SU-DHL-6 (cell line): ENCODE measurements around the gene FAM227A.
A peak's percentile ranks its signal among the peaks of the same experiment; 100 is the strongest.

ENCODE experiments used
- H2AFZ ChIP-seq: fragments of 200-600 bp; sonication (generic); 2 replicates; pipeline ENCODE4 v1.6.1; 2014; ENCODE audit warnings: low read depth, mild to moderate bottlenecking, moderate library complexity, mixed read lengths, antibody characterized with exemption, low read length; ENCODE audit not compliant: severe bottlenecking
- H3F3A ChIP-seq: fragments of 200-600 bp; shearing (Covaris generic); 2 replicates; pipeline ENCODE4 v1.6.0; 2016; ENCODE audit warnings: antibody characterized with exemption, mild to moderate bottlenecking; ENCODE audit not compliant: insufficient read depth
- H3K27ac ChIP-seq: fragments of 200-600 bp; sonication (generic); 2 replicates; pipeline ENCODE4 v1.5.1; 2016; ENCODE audit warnings: low read depth, mild to moderate bottlenecking, low read length, moderate library complexity, mixed read lengths
- H3K27me3 ChIP-seq: fragments of 200-600 bp; sonication (generic), shearing (Covaris generic); 2 replicates; pipeline ENCODE4 v1.6.0; 2014; ENCODE audit warnings: mild to moderate bottlenecking, low read length
- H3K36me3 ChIP-seq: fragments of 200-600 bp; sonication (generic); 2 replicates; pipeline ENCODE4 v1.6.1; 2014; ENCODE audit warnings: mild to moderate bottlenecking, low read length, mixed read lengths
- H3K4me2 ChIP-seq: fragments of 300-600, 200-600 bp; shearing (Covaris generic), sonication (generic); 2 replicates; pipeline ENCODE4 v1.6.0; 2014; ENCODE audit warnings: low read length, low read depth, mild to moderate bottlenecking; ENCODE audit not compliant: poor library complexity, severe bottlenecking
- H3K4me3 ChIP-seq: fragments of 200-600 bp; sonication (generic); 2 replicates; pipeline ENCODE4 v1.5.1; 2014; ENCODE audit warnings: antibody characterized with exemption, low read length, mild to moderate bottlenecking, mixed read lengths; ENCODE audit not compliant: insufficient read depth, poor library complexity, severe bottlenecking
- H3K79me2 ChIP-seq: fragments of 200-600 bp; sonication (generic); 2 replicates; pipeline ENCODE4 v1.6.1; 2014; ENCODE audit warnings: mild to moderate bottlenecking, low read length, moderate library complexity; ENCODE audit not compliant: insufficient read depth
- H3K9ac ChIP-seq: fragments of 200-600 bp; sonication (generic); 2 replicates; pipeline ENCODE4 v1.7.0; 2014; ENCODE audit warnings: mild to moderate bottlenecking, low read length
- H3K9me2 ChIP-seq: fragments of 200-600 bp; sonication (generic); replicated peaks from 2 replicates; pipeline ENCODE4 v1.6.1; 2014; ENCODE audit warnings: low read length; ENCODE audit not compliant: insufficient read depth
- H3K9me3 ChIP-seq: fragments of 200-600 bp; sonication (generic); 2 replicates; pipeline ENCODE4 v1.6.1; 2014; ENCODE audit warnings: low read length, mixed read lengths; ENCODE audit not compliant: insufficient read depth
- H4K20me1 ChIP-seq: fragments of 200-600 bp; sonication (generic); 2 replicates; pipeline ENCODE4 v1.6.1; 2014; ENCODE audit warnings: low read depth, mild to moderate bottlenecking, antibody characterized with exemption, low read length, moderate library complexity, mixed read lengths
- EZH2phosphoT487 ChIP-seq: fragments of 200-600 bp; sonication (generic), shearing (Covaris generic); conservative IDR thresholded peaks from 2 replicates; pipeline ENCODE4 v1.6.1; 2018; ENCODE audit warnings: mild to moderate bottlenecking, antibody characterized with exemption, low read length, moderate library complexity, mixed read lengths
- TF ChIP-seq, protein P1 (sequence below): fragments of 200-600 bp; sonication (generic); IDR thresholded peaks from one replicate; pipeline ENCODE4 v1.5.1; 2017; ENCODE audit warnings: antibody characterized with exemption, mild to moderate bottlenecking, low read length, moderate library complexity; ENCODE audit not compliant: insufficient read depth, poor library complexity, severe bottlenecking

The FAM227A gene

DNA sequence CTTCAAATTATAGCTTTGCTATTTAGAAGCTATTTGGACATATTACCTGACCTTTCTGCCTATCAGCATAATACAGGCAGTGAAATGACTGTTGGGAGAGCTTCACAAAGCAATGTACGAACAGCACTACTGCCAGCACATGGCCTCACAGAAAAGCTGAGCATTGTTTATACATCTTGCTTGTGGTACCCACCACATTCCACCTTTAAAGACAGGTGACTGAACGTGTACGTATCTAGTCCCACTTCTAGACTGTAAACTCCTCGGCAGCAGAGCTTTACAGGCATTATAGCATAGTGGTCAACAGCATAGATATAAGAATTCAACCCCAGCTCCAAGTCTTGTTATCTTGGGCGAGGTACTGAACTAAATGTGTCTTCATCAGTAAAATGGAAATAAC, 43.0 kb upstream of the FAM227A start:
- Histone ChIP-seq H3K9ac (peak overlapping the region; percentile 98), H3K9me3 (no peaks in the 10 kb centered on the region), H2AFZ (no peak overlapping the region), H3K27me3 (no peaks in the 10 kb centered on the region), H3F3A (peaks cover 8% of the 10 kb centered on the region; the same call in 1 of the 2 replicates), H3K4me2 (peak overlapping the region; percentile 100), H3K9me2 (no peaks in the 10 kb centered on the region), H3K4me3 (peak overlapping the region; percentile 89), H3K27ac (peak overlapping the region; percentile 73; the same call in 1 of the 2 replicates), H4K20me1 (no peaks in the 10 kb centered on the region), H3K79me2 (peaks cover 50% of the 10 kb centered on the region), H3K36me3 (no peaks in the 10 kb centered on the region)
- TF ChIP-seq EZH2phosphoT487 = no peak
- TF ChIP-seq, protein P1, sequence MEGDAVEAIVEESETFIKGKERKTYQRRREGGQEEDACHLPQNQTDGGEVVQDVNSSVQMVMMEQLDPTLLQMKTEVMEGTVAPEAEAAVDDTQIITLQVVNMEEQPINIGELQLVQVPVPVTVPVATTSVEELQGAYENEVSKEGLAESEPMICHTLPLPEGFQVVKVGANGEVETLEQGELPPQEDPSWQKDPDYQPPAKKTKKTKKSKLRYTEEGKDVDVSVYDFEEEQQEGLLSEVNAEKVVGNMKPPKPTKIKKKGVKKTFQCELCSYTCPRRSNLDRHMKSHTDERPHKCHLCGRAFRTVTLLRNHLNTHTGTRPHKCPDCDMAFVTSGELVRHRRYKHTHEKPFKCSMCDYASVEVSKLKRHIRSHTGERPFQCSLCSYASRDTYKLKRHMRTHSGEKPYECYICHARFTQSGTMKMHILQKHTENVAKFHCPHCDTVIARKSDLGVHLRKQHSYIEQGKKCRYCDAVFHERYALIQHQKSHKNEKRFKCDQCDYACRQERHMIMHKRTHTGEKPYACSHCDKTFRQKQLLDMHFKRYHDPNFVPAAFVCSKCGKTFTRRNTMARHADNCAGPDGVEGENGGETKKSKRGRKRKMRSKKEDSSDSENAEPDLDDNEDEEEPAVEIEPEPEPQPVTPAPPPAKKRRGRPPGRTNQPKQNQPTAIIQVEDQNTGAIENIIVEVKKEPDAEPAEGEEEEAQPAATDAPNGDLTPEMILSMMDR = no peak

DNA sequence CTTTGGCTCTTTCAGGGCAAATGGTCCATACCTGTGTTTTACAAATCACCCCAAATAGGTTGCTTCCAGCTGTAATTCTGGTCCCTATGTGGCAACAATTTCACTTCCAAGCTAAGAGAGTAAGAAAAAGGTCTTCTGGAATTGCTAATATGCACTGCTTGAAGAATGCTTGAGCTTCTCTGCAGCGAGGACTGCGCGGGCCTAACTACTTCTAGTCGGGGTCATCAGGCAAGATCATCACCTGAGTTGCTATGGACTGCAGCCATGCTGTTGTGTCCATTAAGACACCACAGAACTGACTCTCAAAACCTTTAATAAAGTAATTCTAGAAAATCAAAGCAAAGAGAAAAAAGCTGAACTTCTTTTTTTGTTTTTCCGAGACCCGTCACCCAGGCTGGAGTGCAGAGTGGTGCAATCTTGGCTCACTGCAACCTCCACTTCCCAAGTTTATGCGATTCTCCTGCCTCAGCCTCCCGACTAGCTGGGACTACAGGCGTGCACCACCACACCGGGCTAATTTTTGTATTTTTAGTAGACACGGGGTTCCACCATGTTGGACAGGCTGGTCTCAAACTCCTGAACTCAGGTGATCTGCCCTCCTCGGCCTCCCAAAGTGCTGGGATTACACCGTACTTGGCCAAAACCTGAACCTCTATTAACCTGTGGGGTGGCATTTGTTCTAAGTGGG, 42.4 kb upstream of the FAM227A start:
- Histone ChIP-seq H3K79me2 (peaks cover 50% of the 10 kb centered on the region), H3K9ac (peak overlapping the region; percentile 98), H3F3A (peaks cover 8% of the 10 kb centered on the region; the same call in 1 of the 2 replicates), H4K20me1 (no peaks in the 10 kb centered on the region), H3K36me3 (no peaks in the 10 kb centered on the region), H3K4me2 (peak overlapping the region; percentile 100), H3K9me2 (no peaks in the 10 kb centered on the region), H2AFZ (no peak overlapping the region), H3K9me3 (no peaks in the 10 kb centered on the region), H3K27me3 (no peaks in the 10 kb centered on the region), H3K4me3 (peak overlapping the region; percentile 89), H3K27ac (no peak overlapping the region)
- TF ChIP-seq, protein P1 = no peak
- no peak for TF ChIP-seq EZH2phosphoT487

DNA sequence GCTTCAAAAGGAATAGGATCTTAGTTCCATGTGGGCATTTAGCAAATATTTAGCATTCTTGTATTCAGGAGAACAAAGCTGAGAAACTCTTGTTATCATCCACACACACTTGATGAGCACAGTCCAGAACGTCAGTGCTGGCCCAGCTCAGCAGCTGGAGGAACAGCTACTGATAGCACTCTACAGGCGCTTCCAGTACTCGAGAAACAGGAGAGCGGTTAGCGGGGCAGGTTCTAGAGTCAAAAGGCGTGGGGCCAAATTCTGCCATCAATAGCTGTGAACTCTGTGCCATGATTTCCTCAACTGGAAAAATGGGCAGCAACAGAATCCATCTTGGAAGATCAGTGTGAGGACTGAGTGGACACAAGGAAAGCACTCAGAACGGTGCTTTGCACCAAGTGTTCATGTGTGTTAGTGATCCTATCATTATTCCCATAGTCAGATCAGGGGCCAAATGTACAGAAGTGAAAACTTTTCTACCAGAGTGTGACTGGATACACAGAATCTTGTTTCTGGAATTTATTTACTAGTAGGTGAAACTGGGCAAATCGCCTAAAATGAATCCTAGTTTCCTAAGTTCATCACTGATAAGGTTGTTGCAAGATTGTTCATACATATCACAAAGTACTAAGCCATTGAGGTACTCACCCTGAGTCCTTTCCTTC, 41.4 kb upstream of the FAM227A start:
- H3K4me2 ChIP-seq = peak overlapping the region; percentile 100
- H3K9me3 ChIP-seq = no peaks in the 10 kb centered on the region
- no peaks in the 10 kb centered on the region for H3K9me2 ChIP-seq
- H3K9ac ChIP-seq = no peak overlapping the region
- H3F3A ChIP-seq = peaks cover 4% of the 10 kb centered on the region; the same call in 1 of the 2 replicates
- H2AFZ ChIP-seq = no peak overlapping the region
- no peaks in the 10 kb centered on the region for H3K27me3 ChIP-seq
- no peak overlapping the region for H3K27ac ChIP-seq
- no peaks in the 10 kb centered on the region for H3K36me3 ChIP-seq
- H3K79me2 ChIP-seq = peaks cover 50% of the 10 kb centered on the region
- TF ChIP-seq, protein P1 = no peak
- TF ChIP-seq EZH2phosphoT487 = no peak
- H3K4me3 ChIP-seq = no peak overlapping the region
- H4K20me1 ChIP-seq = no peaks in the 10 kb centered on the region
